ENCODE data around the gene ADGRG3.

GRCh38 chr16:57698812-57699405 is 30.8 kb downstream of the ADGRG3 start:
- TF ChIP-seq NR2C1 (IDR thresholded peaks at IDR 0.05), result no peak
- no peak for TF ChIP-seq EZH2 (IDR thresholded peaks at IDR 0.05; ENCODE audit: borderline replicate concordance, control insufficient read depth, low read depth, low read length)
- TF ChIP-seq SIX5 (IDR thresholded peaks at IDR 0.05; ENCODE audit: low read depth, low read length, severe bottlenecking), result no peak
- TF ChIP-seq NRF1 (conservative IDR thresholded peaks at IDR 0.05; ENCODE audit: low read depth, low read length), result no peak
- TF ChIP-seq NFYB (IDR thresholded peaks at IDR 0.05; ENCODE audit: insufficient read depth, low read depth, low read length), result no peak
- no peak for TF ChIP-seq BCL3 (IDR thresholded peaks at IDR 0.05; ENCODE audit: borderline replicate concordance, insufficient read depth, low read depth, low read length, poor library complexity, severe bottlenecking)
- no peak for TF ChIP-seq TBL1XR1 (IDR thresholded peaks at IDR 0.05; ENCODE audit: low read depth, low read length)
- no peak for TF ChIP-seq RAD21 (IDR thresholded peaks at IDR 0.05; ENCODE audit: insufficient read depth, low read depth, low read length)
- no peak for TF ChIP-seq ESRRA (IDR thresholded peaks at IDR 0.05; ENCODE audit: low read length)
- no peak for TF ChIP-seq CTCF (IDR thresholded peaks at IDR 0.05 in 2 of 3, conservative IDR thresholded peaks at IDR 0.05 in 1 of 3; ENCODE audit: control insufficient read depth in 2 of 3, extremely low read depth in 1 of 3, insufficient read depth in 1 of 3, low read depth in 3 of 3, low read length in 3 of 3)
- no peak for TF ChIP-seq ATF2 (IDR thresholded peaks at IDR 0.05; ENCODE audit: low read length)
- TF ChIP-seq POLR2A (IDR thresholded peaks at IDR 0.05; ENCODE audit: low read depth, low read length), result no peak
